ENCODE data around the gene ANKS1B.

The ANKS1B gene

GRCh38 chr12:99700032-99700431 is 284.7 kb downstream of the ANKS1B start:
- no peak overlapping the region for H3K4me3 ChIP-seq (ENCODE audit: low read depth, low read length)
- no peak for DNase-seq (ENCODE audit: low read depth)
- no peak for TF ChIP-seq CTCF (IDR thresholded peaks at IDR 0.05; ENCODE audit: control insufficient read depth, extremely low read depth, insufficient read depth)

DNA sequence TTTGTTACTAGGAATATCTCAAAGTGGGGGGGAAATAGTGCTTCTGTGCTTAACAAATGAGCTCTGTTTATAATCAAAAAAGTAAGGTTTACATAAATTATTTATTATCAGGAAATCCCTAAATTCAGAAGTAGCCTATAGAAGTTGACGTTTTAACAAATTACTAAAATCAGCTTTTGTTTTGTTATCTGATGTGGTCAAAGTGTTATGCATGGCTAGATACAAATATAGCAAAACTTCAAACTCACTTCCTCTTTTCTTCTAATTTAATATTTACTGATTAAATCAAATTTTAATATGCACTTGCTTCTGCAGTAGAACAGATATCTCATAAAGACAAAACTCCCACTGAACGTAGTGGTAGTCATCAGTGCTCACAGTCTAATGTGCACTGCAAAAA is 289.7 kb downstream of the ANKS1B start:
- TF ChIP-seq CTCF (IDR thresholded peaks at IDR 0.05; ENCODE audit: control insufficient read depth, extremely low read depth, insufficient read depth), result no peak
- H3K4me3 ChIP-seq (ENCODE audit: low read depth, low read length), result no peak overlapping the region
- no peak for DNase-seq (ENCODE audit: low read depth)

GRCh38 chr12:99686142-99686541 is 298.6 kb downstream of the ANKS1B start:
- no peak for TF ChIP-seq CTCF (IDR thresholded peaks at IDR 0.05; ENCODE audit: control insufficient read depth, extremely low read depth, insufficient read depth)
- no peak overlapping the region for H3K4me3 ChIP-seq (ENCODE audit: low read depth, low read length)
- no peak for DNase-seq (ENCODE audit: low read depth)

DNA sequence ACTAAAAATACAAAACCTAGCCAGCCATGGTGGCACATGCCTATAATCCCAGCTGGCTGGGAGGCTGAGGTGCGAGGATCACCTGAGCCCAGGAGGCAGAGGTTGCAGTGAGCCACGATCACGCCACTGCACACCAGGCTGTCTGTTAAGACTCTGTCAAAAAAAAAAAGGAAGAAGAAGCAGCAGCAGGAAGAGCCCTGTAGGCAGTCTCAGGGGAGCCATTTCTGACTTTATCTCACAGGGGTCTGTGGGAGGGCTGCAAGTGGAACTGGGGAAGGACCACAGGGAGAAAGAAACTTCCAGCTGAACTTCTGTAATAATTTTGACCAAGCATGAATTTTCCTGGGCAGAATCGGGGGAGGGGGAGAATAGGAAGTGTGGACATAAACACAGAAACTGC is 304.5 kb downstream of the ANKS1B start:
- no peak for TF ChIP-seq CTCF (IDR thresholded peaks at IDR 0.05; ENCODE audit: control insufficient read depth, extremely low read depth, insufficient read depth)
- no peak overlapping the region for H3K4me3 ChIP-seq (ENCODE audit: low read depth, low read length)
- no peak for DNase-seq (ENCODE audit: low read depth)

GRCh38 chr12:99670635-99671034 is 314.1 kb downstream of the ANKS1B start:
- TF ChIP-seq CTCF (IDR thresholded peaks at IDR 0.05; ENCODE audit: control insufficient read depth, extremely low read depth, insufficient read depth), result no peak
- no peak for DNase-seq (ENCODE audit: low read depth)
- no peak overlapping the region for H3K4me3 ChIP-seq (ENCODE audit: low read depth, low read length)

- peak; percentile 51 for TF ChIP-seq CTCF (IDR thresholded peaks at IDR 0.05; ENCODE audit: control insufficient read depth, extremely low read depth, insufficient read depth)
- DNase-seq (ENCODE audit: low read depth), result peak; percentile 14
- H3K4me3 ChIP-seq (ENCODE audit: low read depth, low read length), result no peak overlapping the region
These were observed 325.9 kb downstream of the ANKS1B start for GRCh38 chr12:99658671-99659349.

GRCh38 chr12:99649551-99649950 is 335.2 kb downstream of the ANKS1B start:
- no peak for TF ChIP-seq CTCF (IDR thresholded peaks at IDR 0.05; ENCODE audit: control insufficient read depth, extremely low read depth, insufficient read depth)
- no peak overlapping the region for H3K4me3 ChIP-seq (ENCODE audit: low read depth, low read length)
- no peak for DNase-seq (ENCODE audit: low read depth)
